ENCODE measurements around the gene PYGB.

Gene PYGB

DNA sequence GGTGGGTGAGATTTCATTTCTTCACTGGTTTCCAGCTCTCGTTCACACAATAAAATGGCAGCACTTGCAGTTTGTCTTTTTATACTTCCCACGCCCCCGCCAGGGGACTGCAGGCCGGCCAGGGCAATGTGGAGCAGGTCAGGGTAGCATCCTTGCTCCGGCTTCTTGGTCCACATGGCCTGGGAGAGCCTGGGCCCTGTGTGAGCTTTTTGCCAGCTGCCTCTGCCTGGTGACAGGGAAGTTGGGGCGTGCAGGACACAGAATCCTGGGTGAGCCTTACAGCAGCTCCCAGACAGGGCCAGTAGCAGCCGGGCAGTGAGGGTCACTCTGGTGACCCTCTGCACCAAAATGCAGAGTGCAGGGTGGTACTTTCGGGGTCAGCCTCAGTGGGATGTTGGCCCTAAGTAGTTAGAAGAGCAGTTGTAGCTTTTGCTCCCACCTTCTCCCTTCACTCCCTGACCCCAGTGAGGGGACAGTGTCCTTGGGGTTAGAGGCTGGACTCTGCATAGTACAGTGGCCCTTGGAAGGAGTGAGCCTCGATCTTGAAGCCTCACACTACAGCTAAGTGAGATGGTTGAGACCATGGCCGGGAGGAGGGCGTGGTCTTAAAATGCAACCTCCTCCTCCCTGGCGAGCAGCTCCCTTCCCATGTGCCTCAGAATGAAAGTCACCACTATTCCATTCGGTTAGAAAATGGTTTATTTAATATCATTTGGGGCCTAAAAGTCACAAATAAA is 23.8 kb downstream of the PYGB start:
- DNase-seq (ENCODE audit: low read depth): no peak

DNA sequence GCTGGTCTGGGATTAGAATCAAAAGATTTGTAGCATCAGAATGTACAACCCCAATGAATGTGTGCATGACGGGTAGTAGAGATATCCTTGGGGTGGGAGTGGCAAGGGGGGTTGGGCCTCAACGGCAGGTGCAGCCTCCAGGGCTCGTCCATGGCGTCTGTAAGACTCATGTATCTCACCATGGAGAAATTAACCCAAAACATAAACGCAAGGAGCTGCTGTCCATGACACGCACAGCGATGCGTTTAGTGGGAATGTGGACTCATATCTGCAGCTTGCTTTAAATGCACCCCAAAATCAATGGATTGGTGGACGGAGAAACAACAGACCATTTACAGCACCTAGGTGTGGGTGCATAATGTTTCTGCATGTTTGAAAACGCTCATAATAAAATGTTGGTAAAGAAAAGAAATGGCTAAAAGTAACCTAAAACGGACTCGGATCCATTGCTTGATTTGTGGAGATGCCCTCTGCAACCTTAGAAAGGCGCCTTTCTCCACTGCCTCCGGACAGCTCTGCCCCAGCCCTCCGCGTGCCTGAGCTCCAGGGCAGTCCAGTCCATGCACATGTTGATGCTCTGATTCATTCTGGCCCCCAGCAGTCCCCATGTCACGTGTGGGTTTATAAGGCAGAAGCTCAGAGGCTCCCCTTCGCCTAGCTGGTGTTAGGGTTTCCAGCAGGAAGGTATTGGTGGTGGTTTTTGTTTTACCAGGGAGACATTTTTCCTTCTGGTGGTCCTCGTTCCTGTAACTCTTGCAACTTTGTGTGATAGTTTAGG is 24.5 kb downstream of the PYGB start:
- DNase-seq (ENCODE audit: low read depth): no peak

DNA sequence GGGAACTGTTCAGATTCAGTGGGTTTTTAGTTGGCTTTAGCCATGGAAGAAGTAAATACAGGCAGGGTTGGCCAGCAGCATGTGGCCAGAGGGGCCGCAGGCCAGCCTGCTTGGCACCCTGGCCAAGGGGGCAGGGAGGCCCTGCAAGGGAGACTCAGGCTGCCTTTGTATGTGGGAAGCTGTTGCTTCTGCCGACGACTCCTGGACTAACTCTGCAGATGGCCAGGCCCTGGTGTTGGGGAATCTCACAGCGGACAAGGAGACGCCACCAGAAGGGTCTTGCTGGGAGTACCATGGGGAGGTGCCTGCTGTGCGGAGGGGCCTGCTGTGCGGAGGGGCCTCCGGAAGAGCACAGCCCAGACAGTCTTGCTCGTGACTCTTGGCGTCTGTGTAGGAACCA is 25.2 kb downstream of the PYGB start:
- DNase-seq (ENCODE audit: low read depth): no peak

DNA sequence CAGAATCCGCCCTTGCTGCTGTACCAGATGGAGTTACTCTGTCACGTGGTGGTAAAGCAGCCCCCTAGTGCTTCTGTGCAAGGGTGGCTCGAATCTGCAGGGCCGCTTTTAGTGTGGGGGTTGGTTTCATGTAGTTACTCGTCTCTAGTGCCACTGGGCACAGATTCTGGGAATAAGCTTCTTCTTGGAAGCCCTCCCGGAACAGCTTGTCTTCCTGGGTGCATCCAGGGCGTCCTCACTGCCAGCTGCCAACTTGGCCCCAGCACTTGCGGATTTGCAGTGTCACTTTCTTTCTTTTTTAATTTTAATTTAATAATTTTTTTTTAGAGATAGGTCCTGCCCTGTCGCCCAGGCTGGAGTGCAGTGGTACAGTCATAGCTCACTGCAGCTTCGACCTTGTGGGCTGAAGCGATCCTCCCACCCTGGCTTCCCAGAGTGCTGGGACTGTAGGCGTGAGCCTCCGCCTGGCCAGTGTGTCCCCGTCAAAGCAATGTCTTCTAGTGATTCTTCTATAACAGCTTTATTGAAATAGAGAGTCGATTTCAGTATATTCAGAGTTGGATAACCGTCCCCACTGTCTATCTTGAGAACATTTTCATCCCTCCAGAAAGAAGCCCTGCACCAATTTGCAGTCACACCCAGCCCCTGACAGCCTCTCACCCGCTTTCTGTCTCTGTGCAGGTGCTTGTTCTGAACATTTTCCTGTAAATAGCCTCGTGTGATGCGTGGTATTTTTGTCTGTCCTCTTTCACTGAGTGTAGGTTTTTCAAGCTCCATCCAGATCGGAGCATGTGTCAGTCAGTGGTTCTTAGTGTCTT is 25.9 kb downstream of the PYGB start:
- no peak for DNase-seq (ENCODE audit: low read depth)

DNA sequence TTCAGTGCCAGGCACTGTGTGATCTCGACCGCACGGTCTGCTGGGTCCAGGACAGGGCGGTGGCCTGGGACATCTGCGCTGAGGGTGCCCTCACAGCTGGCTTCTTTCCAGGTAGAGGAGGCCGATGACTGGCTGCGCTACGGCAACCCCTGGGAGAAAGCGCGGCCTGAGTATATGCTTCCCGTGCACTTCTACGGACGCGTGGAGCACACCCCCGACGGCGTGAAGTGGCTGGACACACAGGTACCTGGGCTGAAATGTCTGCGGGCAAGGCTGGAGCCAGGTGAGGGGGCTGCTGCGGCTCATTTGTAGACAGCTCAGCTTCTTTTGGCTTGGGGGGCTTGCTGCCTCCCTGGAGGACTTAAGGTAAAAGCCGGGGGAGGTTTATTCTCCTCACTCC is 26.6 kb downstream of the PYGB start:
- DNase-seq (ENCODE audit: low read depth): no peak

DNA sequence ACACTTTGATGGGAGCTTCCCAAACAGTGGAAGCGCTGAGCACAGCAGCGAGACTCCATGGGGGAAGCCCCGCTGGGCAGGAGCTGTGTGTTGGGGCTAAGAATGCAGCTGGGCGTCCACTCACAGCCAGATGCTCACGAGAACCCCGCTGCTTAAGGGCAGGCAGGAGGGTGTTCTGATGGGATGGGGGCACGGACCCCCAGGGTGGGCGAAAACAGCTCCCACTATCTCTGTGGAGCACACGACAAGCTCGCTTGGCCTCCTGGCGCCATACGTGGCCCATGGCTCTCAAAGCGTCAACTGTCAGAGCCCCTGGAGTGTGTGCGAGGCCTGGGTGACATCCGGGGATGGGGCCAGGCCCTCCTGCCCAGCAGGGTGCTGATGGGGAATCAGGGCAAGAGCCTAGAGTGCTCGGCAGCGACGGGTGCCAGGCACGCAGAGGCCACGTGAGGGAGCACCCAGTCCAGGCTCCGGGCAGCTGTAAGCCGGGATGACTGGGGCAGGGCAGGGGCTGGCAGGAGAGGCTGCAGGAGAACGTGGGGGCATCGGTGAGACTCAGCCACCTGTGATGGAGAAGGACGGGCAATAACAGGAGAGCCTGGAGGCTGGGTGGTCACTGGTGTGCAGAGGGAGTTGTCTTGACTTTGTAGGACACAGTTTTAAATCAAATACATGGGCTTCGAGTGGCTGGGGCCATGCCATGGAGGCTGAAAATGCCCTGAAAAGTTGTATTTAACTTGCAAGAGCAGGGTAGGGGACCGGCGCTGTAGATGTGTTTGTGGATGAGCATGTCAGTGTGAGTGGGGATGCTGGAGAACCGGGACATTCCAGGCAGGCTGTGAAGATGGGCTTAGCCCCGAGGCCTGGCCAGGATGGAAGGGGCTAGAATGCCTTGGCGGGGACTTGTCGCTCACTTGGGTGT is 27.3 kb downstream of the PYGB start:
- no peak for DNase-seq (ENCODE audit: low read depth)

DNA sequence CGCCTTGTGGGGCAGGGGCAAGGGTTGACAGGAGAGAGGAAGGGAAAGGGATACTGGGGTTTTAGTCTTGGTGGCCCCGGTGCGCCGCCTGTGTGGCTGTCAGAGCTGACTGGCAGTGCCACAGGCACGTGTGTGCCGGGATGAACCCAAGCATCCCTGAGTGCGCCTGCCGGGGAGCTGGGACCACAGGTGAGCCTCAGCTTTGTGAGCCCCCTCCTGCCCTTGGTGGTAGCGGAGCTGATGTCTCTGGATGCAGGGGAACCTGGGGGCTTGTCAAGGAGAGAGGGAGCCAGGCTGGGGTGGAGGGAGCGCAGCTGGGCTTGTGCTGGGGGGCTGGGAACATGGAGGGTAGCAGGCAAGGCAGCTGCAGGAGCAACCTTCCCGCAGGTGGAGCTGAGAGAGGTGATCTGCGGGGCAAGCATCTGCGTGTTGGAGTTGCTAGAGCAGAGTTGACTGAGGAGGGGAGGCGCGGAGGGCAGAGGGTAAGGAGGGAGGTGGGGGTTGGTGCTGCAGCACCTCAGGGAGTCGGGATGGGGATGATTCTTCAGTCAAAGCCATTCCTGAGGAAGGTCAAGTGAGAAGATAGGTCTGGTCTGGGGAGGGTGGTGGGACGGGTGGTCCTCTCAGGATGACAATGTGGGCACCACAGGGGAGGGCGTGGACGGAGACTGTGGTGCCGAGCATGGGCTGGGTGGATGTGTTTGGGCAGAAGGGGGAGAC is 28.1 kb downstream of the PYGB start:
- DNase-seq (ENCODE audit: low read depth): no peak

DNA sequence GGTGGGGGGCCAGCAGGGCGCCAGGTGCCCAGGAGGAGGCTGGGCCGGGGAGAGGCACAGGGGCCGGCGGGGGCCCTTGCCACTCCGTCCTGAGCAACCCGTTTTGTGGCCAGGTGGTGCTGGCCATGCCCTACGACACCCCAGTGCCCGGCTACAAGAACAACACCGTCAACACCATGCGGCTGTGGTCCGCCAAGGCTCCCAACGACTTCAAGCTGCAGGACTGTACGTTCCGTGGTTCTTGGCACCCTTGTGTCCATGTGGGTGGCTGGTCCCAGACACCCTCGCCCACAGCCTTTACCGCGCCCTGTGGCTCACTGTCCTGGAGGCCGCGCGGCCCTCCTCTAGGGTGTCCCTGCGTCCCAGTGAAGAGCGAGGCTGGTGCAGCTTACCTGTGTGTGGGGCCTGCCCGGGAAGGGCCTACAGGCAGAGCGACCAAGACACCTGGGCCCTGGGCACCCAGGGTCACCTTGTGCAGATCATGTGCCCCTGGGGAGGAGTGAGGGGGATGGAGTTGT is 28.7 kb downstream of the PYGB start:
- DNase-seq (ENCODE audit: low read depth): no peak

DNA sequence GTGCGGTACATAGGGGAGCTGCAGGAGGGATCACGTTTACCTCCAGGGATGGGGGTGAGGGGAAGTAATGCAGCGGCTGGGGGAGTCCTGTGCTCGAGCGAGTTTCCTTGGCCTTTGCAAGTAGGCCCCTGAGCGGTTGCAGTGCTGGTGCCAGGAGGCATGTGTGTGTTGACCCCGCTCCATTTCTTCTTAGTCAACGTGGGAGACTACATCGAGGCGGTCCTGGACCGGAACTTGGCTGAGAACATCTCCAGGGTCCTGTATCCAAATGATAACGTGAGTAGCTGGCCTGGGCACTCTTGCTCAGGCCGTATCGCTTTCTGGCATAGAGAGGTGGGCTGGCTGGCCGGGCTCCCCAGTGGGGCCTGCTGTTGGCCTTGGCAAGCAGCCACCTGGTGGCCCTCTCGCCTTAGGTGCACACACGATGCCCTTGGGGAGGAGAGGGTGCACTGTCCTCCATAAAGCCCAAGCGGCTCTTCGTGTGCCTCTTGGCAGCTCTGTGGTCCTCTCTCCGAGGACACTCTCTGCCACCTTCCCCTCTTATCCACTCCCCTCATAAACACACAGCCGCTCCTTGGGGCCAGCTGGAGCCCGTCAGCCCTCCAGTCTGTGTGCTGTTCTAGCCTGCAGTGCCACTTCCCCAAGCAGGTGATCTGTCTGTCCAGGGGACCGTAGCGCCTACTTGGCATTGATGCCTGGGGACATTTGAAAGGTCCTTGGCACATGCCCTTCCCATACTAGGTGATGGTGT is 29.3 kb downstream of the PYGB start:
- DNase-seq (ENCODE audit: low read depth): no peak

DNA sequence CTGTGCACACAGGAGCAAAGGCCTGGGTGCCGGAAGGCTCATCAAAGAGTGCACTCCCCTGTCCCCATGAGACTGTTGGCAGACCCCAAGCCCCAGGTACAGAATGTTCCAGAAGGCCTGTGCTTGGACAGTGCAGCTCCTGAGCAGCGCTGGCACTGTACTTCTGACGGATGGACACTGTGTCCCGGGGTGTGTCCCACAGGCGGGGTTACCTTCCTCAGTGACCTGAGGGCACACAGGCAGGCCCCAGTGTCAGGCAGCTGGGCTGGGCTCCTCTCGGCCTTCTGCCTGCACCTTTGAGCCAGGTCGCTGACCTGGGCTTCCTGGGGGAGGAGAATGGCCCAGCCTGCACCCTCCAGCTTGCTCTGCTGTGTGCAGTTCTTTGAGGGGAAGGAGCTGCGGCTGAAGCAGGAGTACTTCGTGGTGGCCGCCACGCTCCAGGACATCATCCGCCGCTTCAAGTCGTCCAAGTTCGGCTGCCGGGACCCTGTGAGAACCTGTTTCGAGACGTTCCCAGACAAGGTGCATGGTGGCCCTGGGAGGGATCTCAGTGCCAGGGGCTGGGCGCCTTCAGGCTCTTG is 30.1 kb downstream of the PYGB start:
- no peak for DNase-seq (ENCODE audit: low read depth)

DNA sequence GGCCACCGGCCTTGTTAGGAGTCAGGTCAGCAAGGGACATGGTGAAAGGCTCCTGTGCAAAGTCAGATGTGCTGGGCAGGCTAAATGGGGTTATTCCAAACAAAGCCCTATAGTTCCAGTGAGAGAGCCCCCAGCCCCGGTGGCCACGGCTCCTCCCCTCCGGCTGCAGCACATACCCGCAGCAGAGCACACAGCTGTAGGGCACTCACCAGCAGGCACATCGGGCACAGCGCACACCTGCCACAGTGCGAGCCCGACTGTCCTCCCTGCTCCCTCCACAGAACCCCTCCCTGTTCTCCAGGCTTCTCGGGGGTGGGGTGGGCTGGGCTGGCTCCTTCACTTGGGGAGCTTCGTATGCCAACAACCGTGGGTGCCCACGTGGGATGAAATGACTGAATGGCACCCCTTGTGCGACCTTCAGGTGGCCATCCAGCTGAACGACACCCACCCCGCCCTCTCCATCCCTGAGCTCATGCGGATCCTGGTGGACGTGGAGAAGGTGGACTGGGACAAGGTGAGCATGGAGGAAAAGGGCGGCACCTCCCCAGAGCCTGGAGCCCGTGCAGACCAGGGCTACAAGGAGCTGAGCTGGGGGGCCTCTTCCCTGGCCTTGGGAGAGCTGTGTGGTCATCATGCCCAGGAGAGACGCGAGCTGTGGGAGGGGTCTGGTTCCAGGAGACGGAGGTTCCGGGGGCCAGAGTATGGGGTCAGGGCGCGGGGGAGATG is 30.9 kb downstream of the PYGB start:
- DNase-seq (ENCODE audit: low read depth): no peak

DNA sequence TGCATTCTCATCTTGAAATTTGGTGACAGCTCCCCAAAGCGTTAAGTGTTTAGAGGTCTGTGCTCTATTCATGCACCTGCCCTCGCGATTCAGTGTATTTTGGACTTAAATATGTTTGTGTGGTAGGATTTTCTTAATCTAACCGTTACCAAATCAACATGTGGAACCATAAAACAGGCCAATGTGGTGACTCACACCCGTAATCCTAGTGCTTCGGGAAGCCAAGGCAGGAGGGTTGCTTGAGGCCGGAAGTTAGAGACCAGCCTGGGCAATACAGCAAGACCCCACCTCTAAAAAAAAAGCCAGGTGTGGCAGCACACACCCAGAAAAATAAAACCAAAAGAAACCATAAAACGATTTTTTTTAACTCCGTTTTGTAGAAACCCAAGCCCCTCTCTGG is 31.5 kb downstream of the PYGB start:
- DNase-seq (ENCODE audit: low read depth): no peak

DNA sequence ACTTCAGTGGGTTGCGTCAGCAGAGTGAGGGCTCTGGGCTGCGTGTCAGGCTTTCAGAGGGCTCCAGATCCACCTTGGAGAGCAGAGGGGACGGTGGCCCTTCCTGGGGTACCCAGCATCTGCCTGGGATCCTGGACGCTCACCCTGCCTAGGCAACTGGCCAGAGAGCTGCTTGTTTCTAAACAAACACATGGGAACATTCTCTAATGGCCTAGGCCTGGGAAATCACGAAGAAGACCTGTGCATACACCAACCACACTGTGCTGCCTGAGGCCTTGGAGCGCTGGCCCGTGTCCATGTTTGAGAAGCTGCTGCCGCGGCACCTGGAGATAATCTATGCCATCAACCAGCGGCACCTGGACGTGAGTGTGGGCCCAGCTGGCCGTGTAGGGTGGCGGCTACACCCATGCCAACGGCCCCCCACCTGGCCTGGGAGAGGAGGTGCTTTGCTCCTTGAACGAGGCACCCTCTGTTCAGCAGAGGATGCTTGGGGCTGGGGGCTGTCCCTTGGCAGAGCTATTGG is 32.2 kb downstream of the PYGB start:
- no peak for DNase-seq (ENCODE audit: low read depth)

DNA sequence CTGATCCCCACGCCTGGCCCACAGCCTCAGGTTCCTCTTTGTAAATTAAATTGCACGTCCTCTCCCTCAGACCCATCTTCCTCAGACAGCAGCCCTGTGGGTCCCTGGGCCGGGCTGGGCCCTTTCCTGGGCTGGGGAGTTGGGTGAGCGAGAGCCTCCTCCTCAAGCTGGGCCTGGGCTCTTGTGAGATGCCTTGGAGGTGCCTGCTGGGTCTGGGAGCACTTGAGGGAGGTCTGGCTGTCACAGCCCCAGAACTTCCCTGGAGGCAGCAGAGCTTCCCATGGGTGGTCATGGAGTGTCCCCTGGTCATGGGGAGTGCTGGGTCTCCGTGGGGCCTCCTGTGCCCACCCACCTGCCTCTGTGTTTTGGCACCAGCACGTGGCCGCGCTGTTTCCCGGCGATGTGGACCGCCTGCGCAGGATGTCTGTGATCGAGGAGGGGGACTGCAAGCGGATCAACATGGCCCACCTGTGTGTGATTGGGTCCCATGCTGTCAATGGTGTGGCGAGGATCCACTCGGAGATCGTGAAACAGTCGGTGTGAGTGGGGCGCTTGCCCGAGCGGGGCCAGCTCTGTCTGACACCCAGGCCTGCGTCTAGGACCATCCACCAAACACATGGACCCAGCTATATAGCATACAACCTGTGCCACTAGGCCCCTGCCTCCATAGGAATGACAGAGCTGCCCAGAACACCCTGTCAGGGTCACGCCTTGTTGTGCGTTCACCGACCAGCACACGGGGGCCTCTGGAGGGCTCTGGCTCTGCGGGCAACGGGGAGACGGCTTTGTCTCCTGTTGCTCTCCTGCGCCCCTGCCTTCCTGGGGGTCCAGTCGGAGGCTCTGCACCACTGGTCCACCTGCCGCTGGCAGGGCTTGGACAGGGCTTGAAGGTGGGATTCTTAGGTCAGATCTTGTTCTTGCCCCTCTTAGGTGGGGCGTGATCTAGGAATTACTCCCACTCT is 33.0 kb downstream of the PYGB start:
- DNase-seq (ENCODE audit: low read depth): no peak

DNA sequence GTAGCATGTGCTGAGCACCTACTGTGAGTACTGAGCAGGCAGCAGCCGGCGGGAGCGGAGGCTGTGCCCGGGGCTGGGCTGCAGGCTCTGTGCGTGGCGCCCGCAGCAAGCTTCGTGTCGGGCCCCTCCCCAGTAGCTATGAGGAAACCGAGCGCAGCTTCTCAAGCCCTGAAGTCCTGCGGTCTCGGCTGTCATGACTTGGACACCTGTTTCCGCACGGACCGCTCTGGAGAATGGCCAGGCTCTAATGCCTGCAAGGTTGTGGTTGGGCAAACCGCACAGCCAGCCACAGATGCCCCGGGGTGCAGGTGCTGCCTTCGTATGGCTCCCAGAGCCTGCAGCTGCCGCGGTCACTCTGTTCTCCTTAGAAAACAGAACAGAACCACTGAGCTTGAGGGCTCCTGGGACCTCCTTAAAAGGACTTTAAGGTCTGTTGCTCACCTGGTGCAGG is 33.7 kb downstream of the PYGB start:
- DNase-seq (ENCODE audit: low read depth): no peak

DNA sequence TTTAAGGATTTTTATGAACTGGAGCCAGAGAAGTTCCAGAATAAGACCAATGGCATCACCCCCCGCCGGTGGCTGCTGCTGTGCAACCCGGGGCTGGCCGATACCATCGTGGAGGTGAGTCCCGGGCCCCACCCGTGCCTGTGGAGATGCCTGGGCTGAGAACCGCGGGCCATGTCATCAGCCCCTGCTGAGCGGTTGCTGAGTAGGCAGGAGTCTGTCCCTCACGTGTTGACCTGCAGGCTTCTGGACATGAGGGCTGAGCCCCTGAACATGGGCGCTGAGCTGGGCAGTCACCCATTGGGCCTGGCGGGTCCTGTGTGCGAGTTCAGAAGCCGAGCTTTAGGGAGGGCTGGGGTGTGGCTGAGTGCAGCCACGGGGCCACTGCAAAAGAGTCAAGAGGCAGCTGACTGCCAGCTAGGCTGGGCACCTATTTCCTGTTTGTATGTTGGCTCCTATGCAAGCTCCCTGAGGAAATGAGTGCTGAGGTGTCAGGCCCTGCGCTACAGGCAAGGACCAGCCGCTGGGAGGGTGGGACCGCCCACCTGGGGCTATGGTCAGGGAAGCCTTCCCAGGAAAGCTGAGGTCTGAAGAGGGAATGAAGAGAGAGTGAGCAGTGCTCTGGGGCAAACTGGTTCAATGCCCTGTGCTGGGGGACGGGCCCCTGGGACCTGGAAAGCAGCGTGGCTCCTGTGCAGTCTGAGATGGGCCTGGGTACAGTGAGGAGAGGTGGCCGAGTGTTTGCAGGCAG is 34.3 kb downstream of the PYGB start:
- no peak for DNase-seq (ENCODE audit: low read depth)

DNA sequence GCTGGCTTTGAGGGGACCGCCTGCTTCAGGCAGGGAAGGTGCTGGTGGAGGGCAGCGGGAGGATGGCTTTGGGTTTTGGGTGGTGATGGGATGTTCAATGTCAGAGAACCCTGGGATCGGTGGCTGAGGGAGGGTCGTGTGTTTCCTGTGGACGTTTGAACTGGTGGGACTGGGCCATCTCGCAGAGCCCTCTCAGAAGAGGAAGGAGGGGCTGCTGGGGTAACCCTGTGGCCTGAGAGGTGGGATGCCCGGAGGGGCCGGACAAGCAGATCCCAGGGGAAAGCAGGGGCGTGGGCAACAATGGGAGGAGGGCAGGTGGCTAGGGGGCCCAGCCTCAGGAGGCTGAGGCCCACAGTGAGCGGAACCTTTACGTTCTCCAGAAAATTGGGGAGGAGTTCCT is 34.9 kb downstream of the PYGB start:
- DNase-seq (ENCODE audit: low read depth): no peak
